Upper lobe of left lung (tissue), 4 donors: ENCODE measurements around the gene RNF222.

Source experiments
- CTCF ChIP-seq, 6 experiments: fragments of 450-650 bp in 4 of 6; fragments of 200-600 bp in 2 of 6; sonication (generic) in 2 of 6; IDR thresholded peaks; one replicate each; pipeline ENCODE4 v1.5.1; 2016 to 2019; ENCODE audit warnings: antibody characterized with exemption in 6 of 6
- EP300 ChIP-seq, 4 donors: sonication (generic); formaldehyde crosslinking; IDR thresholded peaks; one replicate each; pipeline ENCODE4 v1.5.1; 2017; ENCODE audit warnings: antibody characterized with exemption in 4 of 4, control low read depth in 2 of 4
- POLR2A ChIP-seq, 4 donors: fragments of 450-650 bp; IDR thresholded peaks; one replicate each; pipeline ENCODE4 v1.5.1; 2016 to 2017; ENCODE audit warnings: antibody characterized with exemption in 4 of 4, mild to moderate bottlenecking in 2 of 4
- POLR2AphosphoS5 ChIP-seq, 2 donors: sonication (generic); formaldehyde crosslinking; IDR thresholded peaks; one replicate each; pipeline ENCODE4 v1.5.1; 2017; ENCODE audit warnings: antibody characterized with exemption in 2 of 2

GRCh38 chr17:8402921-8403536 lies 5.4 kb upstream of the RNF222 start:
- TF ChIP-seq POLR2A (IDR thresholded peaks at IDR 0.05): no peak
- TF ChIP-seq CTCF (IDR thresholded peaks at IDR 0.05): no peak
- TF ChIP-seq EP300 (IDR thresholded peaks at IDR 0.05): no peak
- no peak for TF ChIP-seq POLR2AphosphoS5 (IDR thresholded peaks at IDR 0.05)
